Loucy (cell line): ENCODE data around the gene UNC45A.

Source experiments
- CTCF ChIP-seq: fragments of 200-600 bp; sonication (generic); conservative IDR thresholded peaks from 2 replicates; pipeline ENCODE4 v1.5.1; 2014; ENCODE audit warnings: mild to moderate bottlenecking, antibody characterized with exemption, low read length
- EZH2phosphoT487 ChIP-seq: fragments of 200-600 bp; IDR thresholded peaks from 2 replicates; pipeline ENCODE4 v1.6.1; 2018; ENCODE audit warnings: antibody characterized with exemption, mild to moderate bottlenecking, moderate library complexity, borderline replicate concordance

GRCh38 chr15:90986790-90987507 is 51.9 kb downstream of the UNC45A start:
- TF ChIP-seq CTCF (no peak), EZH2phosphoT487 (no peak)
